Natural killer cell (primary cell): ENCODE measurements around the gene CDCA4. TPM values are rescaled to one million over a fixed set of nuclear protein-coding genes. Genes with fewer than 3 reads are reported as not detected.
"Not testable (repeated sequence)": the region's sequence is repeated elsewhere in the genome, so short reads cannot be mapped to it uniquely, and the experiment has no call there.

Source experiments
- ATAC-seq, 3 donors: fragments of 150-1000 bp in 2 of 3; fragments of 200-7000 bp in 1 of 3; cut with Tn5 transposase; 1 replicate in 1 of 3; 2 replicates in 2 of 3; pipeline ENCODE4 v1.10.0; 2021; ENCODE audit warnings: mild to moderate bottlenecking in 2 of 3, moderate library complexity in 2 of 3
- DNase-seq, 2 donors: peaks; one replicate each; pipeline versions ENCODE4 v3.0.0 to v3.0.0-alpha.2; 2013 to 2021; ENCODE audit warnings: mixed read lengths in 1 of 2
- H3K27ac ChIP-seq: one replicate; pipeline ENCODE4 v1.5.1; 2013; ENCODE audit warnings: mild to moderate bottlenecking, low read length
- H3K27me3 ChIP-seq: one replicate; pipeline ENCODE4 v1.6.1; 2013; ENCODE audit warnings: low read length; ENCODE audit not compliant: control insufficient read depth, insufficient read depth
- H3K36me3 ChIP-seq: one replicate; pipeline ENCODE4 v1.6.1; 2013; ENCODE audit warnings: low read length; ENCODE audit not compliant: control insufficient read depth, insufficient read depth
- H3K4me1 ChIP-seq: one replicate; pipeline ENCODE4 v1.6.1; 2013; ENCODE audit warnings: low read length; ENCODE audit not compliant: control insufficient read depth, insufficient read depth
- H3K4me3 ChIP-seq: one replicate; pipeline ENCODE4 v1.5.1; 2013; ENCODE audit warnings: low read length
- H3K9me3 ChIP-seq: one replicate; pipeline ENCODE4 v1.6.1; 2013; ENCODE audit warnings: low read length; ENCODE audit not compliant: control insufficient read depth, insufficient read depth
- H3K27ac Mint-ChIP-seq, 2 donors: one replicate each; pipeline ENCODE4 v1.8.0; 2022; ENCODE audit warnings: mild to moderate bottlenecking in 2 of 2, mixed read lengths in 2 of 2, moderate library complexity in 1 of 2
- H3K27me3 Mint-ChIP-seq, 2 donors: one replicate each; pipeline ENCODE4 v1.8.0; 2022; ENCODE audit warnings: low read depth in 2 of 2, mixed read lengths in 2 of 2
- H3K36me3 Mint-ChIP-seq: one replicate; pipeline ENCODE4 v1.8.0; 2022; ENCODE audit warnings: mixed read lengths
- H3K4me1 Mint-ChIP-seq, 2 donors: one replicate each; pipeline ENCODE4 v1.8.0; 2022; ENCODE audit warnings: mixed read lengths in 2 of 2
- H3K4me3 Mint-ChIP-seq: one replicate; pipeline ENCODE4 v1.8.0; 2022; ENCODE audit warnings: mild to moderate bottlenecking, moderate library complexity, mixed read lengths
- H3K9me3 Mint-ChIP-seq, 2 donors: one replicate each; pipeline ENCODE4 v1.8.0; 2022; ENCODE audit warnings: mixed read lengths in 2 of 2
- WGBS: methylation state at CpG from one replicate; pipeline ENCODE4 v1.1.7; 2013; ENCODE audit warnings: missing lambda C conversion rate; ENCODE audit not compliant: insufficient coverage; 5-methylcytosine and 5-hydroxymethylcytosine counted together
- intact Hi-C: fragments of 100-400 bp; cut with micrococcal nuclease; formaldehyde crosslinking; loops from one replicate; pipeline ENCODE4 v1.14.2; 2022
- total RNA-seq, 4 donors: library from RNA; stranded (reverse); fragments of 120-200 nt in 1 of 4; gene quantifications; one replicate each; pipeline versions ENCODE4 v1.2.3 to v1.2.4, GENCODE V29; 2013 to 2022
- TF ChIP-seq, protein P1 (sequence below): fragments of 200-600 bp; IDR thresholded peaks from one replicate; pipeline ENCODE4 v1.8.0; 2022; ENCODE audit warnings: antibody characterized with exemption

The CDCA4 gene
- total RNA-seq, 3 donors from 2014 or later (not counting 1 experiment from before 2014, with no cell fraction given) = 10.3 to 20.7 (median 16.6) TPM

DNA sequence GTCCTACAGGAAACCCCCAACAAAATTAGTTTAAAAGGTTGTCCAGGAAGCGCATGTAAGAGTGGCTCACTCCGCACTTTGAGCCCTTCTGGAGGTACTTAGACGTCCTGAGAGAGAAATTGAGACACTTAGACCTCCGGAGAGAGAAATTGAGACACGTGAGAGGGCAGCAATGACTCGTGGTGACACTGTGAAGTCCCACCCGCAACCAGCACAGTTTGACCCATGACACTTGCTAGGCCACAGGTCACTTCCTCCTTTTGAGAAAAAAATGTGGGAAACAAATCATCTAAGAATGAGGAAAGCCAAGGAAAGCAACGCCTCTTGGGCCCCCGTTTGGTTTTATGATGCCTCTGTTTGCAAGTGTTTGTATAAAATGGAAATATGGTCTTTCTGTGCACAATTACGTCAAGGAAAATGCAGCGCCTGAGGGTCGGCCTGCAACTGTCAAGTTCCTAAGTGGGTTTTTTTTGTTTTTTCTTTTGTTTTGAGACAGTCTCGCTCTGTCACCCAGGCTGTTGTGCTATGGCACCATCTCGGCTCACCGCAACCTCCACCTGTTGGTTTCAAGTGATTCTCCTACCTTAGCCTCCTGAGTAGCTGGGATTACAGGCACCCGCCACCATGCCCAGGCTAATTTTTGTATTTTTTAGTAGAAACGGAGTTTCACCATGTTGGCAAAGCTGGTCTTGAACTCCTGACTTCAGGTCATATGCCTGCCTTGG lies 13.6 kb upstream of the CDCA4 start:
- Mint-ChIP-seq H3K4me1 (peaks cover 21 to 23% of the 10 kb centered on the region in 2 donors), H3K9me3 (no peaks in the 10 kb centered on the region), H3K36me3 (no peaks in the 10 kb centered on the region), H3K27me3 (no peaks in the 10 kb centered on the region), H3K4me3 (peak overlapping the region; percentile 100), H3K27ac (peak overlapping the region; percentile 97)
- no peaks in the 10 kb centered on the region for H3K36me3 ChIP-seq
- no peaks in the 10 kb centered on the region for H3K9me3 ChIP-seq
- DNase-seq (no peak), ATAC-seq (peak in 1 of 3 donors; percentile 39)
- H3K4me3 ChIP-seq = no peak overlapping the region
- WGBS = 82% methylated on average over 17 of the region's 17 CpGs
- intact Hi-C loops = no loop called here
- no peaks in the 10 kb centered on the region for H3K27me3 ChIP-seq
- TF ChIP-seq, protein P1, sequence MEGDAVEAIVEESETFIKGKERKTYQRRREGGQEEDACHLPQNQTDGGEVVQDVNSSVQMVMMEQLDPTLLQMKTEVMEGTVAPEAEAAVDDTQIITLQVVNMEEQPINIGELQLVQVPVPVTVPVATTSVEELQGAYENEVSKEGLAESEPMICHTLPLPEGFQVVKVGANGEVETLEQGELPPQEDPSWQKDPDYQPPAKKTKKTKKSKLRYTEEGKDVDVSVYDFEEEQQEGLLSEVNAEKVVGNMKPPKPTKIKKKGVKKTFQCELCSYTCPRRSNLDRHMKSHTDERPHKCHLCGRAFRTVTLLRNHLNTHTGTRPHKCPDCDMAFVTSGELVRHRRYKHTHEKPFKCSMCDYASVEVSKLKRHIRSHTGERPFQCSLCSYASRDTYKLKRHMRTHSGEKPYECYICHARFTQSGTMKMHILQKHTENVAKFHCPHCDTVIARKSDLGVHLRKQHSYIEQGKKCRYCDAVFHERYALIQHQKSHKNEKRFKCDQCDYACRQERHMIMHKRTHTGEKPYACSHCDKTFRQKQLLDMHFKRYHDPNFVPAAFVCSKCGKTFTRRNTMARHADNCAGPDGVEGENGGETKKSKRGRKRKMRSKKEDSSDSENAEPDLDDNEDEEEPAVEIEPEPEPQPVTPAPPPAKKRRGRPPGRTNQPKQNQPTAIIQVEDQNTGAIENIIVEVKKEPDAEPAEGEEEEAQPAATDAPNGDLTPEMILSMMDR = no peak
- H3K4me1 ChIP-seq = peaks cover 13% of the 10 kb centered on the region
- peak overlapping the region; percentile 81 for H3K27ac ChIP-seq

DNA sequence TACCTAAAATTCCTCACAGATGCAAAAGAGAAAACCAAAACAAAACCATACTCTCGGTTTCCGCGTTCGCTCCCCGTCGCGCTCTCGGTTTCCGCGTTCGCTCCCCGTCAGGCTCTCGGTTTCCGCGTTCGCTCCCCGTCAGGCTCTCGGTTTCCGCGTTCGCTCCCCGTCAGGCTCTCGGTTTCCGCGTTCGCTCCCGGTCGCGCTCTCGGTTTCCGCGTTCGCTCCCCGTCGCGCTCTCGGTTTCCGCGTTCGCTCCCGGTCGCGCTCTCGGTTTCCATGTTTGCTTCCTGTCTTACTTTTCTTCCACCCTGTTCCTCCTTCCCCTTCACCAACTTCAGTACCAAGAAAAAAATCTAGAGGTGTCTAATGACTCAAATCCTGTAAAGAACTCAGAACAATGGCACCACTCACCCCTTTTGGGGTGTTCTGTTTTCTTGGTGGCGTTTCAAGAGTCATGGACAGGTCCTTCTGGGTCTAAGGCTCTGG lies 12.6 kb upstream of the CDCA4 start:
- intact Hi-C loops, H3K27me3 Mint-ChIP-seq, H3K9me3 ChIP-seq, H3K36me3 ChIP-seq, H3K9me3 Mint-ChIP-seq, H3K27me3 ChIP-seq, H3K36me3 Mint-ChIP-seq: not testable (repeated sequence)
- WGBS = 2% methylated on average over 44 of the region's 45 CpGs
- Histone ChIP-seq H3K27ac (peak overlapping the region; percentile 81), H3K4me3 (peak overlapping the region; percentile 62), H3K4me1 (peaks cover 13% of the 10 kb centered on the region)
- peak overlapping the region; percentile 100 for H3K4me3 Mint-ChIP-seq
- ATAC-seq (peak in 2 of 3 donors; percentile 29 to 55), DNase-seq (peak in 1 of 2 donors; percentile 48)
- peak overlapping the region; percentile 97 for H3K27ac Mint-ChIP-seq
- peaks cover 21 to 23% of the 10 kb centered on the region in 2 donors for H3K4me1 Mint-ChIP-seq

DNA sequence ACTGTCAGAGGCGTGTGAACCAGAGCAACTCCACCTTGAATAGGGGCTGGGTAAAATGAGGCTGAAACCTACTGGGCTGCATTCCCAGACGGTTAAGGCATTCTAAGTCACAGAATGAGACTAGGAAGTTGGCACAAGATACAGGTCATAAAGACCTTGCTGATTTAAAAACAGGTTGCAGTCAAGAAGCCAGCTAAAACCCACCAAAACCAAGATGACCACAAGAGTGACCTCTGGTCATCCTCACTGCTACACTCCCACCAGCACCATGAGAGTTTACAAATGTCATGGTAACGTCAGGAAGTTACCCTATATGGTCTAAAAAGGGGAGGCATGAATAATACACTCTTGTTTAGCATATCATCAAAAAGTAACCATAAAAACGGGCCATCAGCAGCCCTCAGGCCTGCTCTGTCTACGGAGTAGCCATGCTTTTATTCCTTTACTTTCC lies 11.6 kb upstream of the CDCA4 start:
- H3K36me3 ChIP-seq, H3K4me3 ChIP-seq, intact Hi-C loops, H3K36me3 Mint-ChIP-seq, H3K27me3 ChIP-seq, H3K9me3 Mint-ChIP-seq, DNase-seq, H3K9me3 ChIP-seq, H3K27me3 Mint-ChIP-seq: not testable (repeated sequence)
- Mint-ChIP-seq H3K4me1 (peaks cover 21 to 23% of the 10 kb centered on the region in 2 donors), H3K4me3 (peak overlapping the region; percentile 100), H3K27ac (peak overlapping the region; percentile 97)
- H3K4me1 ChIP-seq = peaks cover 13% of the 10 kb centered on the region
- 83% methylated on average over 5 of the region's 5 CpGs for WGBS
- peak in 2 of 3 donors; percentile 44 to 57 for ATAC-seq
- peak overlapping the region; percentile 81 for H3K27ac ChIP-seq

DNA sequence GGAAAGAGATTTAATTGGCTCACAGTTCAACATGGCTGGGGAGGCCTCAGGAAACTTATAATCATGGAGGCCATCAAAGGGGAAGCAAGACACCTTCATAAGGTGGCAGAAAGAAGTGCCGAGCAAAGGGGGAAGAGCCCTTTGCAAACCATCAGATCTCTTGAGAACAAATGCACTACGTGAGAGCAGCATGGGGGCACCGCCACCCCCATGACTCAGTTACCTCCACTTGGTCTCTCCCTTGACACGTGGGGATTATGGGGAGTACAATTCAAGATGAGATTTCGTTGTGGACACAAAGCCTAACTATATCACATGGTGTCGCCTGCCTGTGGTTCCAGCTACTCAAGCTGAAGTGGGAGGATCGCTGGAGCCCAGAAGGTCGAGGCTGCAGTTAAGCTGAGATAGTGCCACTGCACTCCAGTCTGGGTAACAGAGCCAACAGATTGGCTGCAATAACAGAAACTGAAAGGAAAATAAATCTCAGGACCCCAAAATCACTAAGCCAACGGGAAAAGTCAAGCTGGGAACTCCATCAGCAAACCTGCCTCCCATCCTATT lies 10.0 kb upstream of the CDCA4 start:
- DNase-seq (no peak), ATAC-seq (no peak)
- Mint-ChIP-seq H3K36me3 (no peaks in the 10 kb centered on the region), H3K9me3 (no peaks in the 10 kb centered on the region), H3K27ac (peak overlapping the region in 1 of 2 donors; percentile 53), H3K4me3 (no peak overlapping the region), H3K4me1 (peaks cover 21 to 23% of the 10 kb centered on the region in 2 donors), H3K27me3 (no peaks in the 10 kb centered on the region)
- no peaks in the 10 kb centered on the region for H3K36me3 ChIP-seq
- no peaks in the 10 kb centered on the region for H3K9me3 ChIP-seq
- H3K4me1 ChIP-seq = peaks cover 13% of the 10 kb centered on the region
- H3K27me3 ChIP-seq = no peaks in the 10 kb centered on the region
- intact Hi-C loops = no loop called here
- H3K4me3 ChIP-seq = no peak overlapping the region
- WGBS = 96% methylated on average over 9 of the region's 9 CpGs
- TF ChIP-seq, protein P1 = no peak
- no peak overlapping the region for H3K27ac ChIP-seq
